H1 (cell line): ENCODE results near the gene TBX2. TPM values are rescaled to one million over a fixed set of nuclear protein-coding genes. Genes with fewer than 3 reads are reported as not detected.

Experiments used
- CTCF ChIA-PET: fragments of 300-600 bp; sonication (Branson Sonifier 250); formaldehyde crosslinking; loops from one replicate; lab custom pipeline; 2021; ENCODE audit not compliant: partially characterized antibody; lab: Charles Lee
- POLR2A ChIA-PET: fragments of 300-600 bp; sonication (Branson Sonifier 250); formaldehyde crosslinking; loops from one replicate; lab custom pipeline; 2021; ENCODE audit warnings: inconsistent platforms; ENCODE audit not compliant: partially characterized antibody; lab: Charles Lee
- DNase-seq, 2 experiments: peaks; one replicate each; pipeline versions ENCODE4 v3.0.0 to v3.0.0-alpha.2; 2010 to 2022; ENCODE audit warnings: low spot score in 2 of 2, low read depth in 1 of 2, mixed read lengths in 1 of 2
- FAIRE-seq: peaks from 2 replicates; lab custom pipeline; 2011; peaks lifted over from hg19 to GRCh38; lab: Jason Lieb, UNC
- H2AFZ ChIP-seq: 2 replicates; pipeline ENCODE4 v1.8.1; 2012; ENCODE audit warnings: low read length, inconsistent platforms
- H2AK5ac ChIP-seq: 2 replicates; pipeline ENCODE4 v1.6.1; 2013; ENCODE audit warnings: low read depth, low read length
- H2BK120ac ChIP-seq: replicated peaks from 2 replicates; pipeline ENCODE3; 2013; ENCODE audit warnings: low read depth, low read length, inconsistent platforms
- H2BK12ac ChIP-seq: 2 replicates; pipeline ENCODE4 v1.6.1; 2013; ENCODE audit warnings: low read depth, low read length
- H2BK15ac ChIP-seq: 2 replicates; pipeline ENCODE4 v1.6.1; 2013; ENCODE audit warnings: low read length
- H2BK20ac ChIP-seq: 2 replicates; pipeline ENCODE4 v1.6.1; 2013; ENCODE audit warnings: low read length
- H2BK5ac ChIP-seq: 2 replicates; pipeline ENCODE4 v1.6.1; 2013; ENCODE audit warnings: low read depth, low read length
- H3K14ac ChIP-seq: 2 replicates; pipeline ENCODE4 v1.6.1; 2013; ENCODE audit warnings: inconsistent platforms; ENCODE audit not compliant: insufficient read length
- H3K18ac ChIP-seq: 2 replicates; pipeline ENCODE4 v1.6.1; 2013; ENCODE audit warnings: low read length; ENCODE audit errors: extremely low read depth
- H3K23ac ChIP-seq: 2 replicates; pipeline ENCODE4 v1.6.1; 2013; ENCODE audit warnings: inconsistent platforms; ENCODE audit not compliant: insufficient read length
- H3K23me2 ChIP-seq: 2 replicates; pipeline ENCODE4 v1.6.1; 2013; ENCODE audit warnings: low read depth, low read length
- H3K27ac ChIP-seq: 2 replicates; pipeline ENCODE4 v1.6.1; 2011; ENCODE audit warnings: low read depth, low read length, inconsistent platforms
- H3K27me3 ChIP-seq, 4 experiments: replicated peaks in 1 of 4; 1 replicate in 1 of 4; 2 replicates in 3 of 4; pipeline versions ENCODE4 v1.6.1 to v1.8.1; 2011 to 2013; ENCODE audit warnings: low read length in 3 of 4, mild to moderate bottlenecking in 3 of 4, inconsistent platforms in 2 of 4, mixed read lengths in 2 of 4, moderate library complexity in 1 of 4; ENCODE audit not compliant: control insufficient read depth in 3 of 4, insufficient read depth in 3 of 4; ENCODE audit errors: extremely low read depth in 1 of 4
- H3K36me3 ChIP-seq, 4 experiments: 2 replicates each; pipeline versions ENCODE4 v1.6.1 to v1.8.1; 2011 to 2013; ENCODE audit warnings: mild to moderate bottlenecking in 4 of 4, low read length in 3 of 4, moderate library complexity in 2 of 4, control low read depth in 1 of 4, inconsistent platforms in 1 of 4; ENCODE audit not compliant: insufficient read depth in 4 of 4, control insufficient read depth in 2 of 4
- H3K4ac ChIP-seq: replicated peaks from 2 replicates; pipeline ENCODE3; 2013; ENCODE audit warnings: low read length, low read depth, mixed read lengths, inconsistent platforms; ENCODE audit not compliant: insufficient read length
- H3K4me1 ChIP-seq, 4 experiments: replicated peaks in 1 of 4; 1 replicate in 1 of 4; 2 replicates in 3 of 4; pipeline versions ENCODE4 v1.6.1 to v1.8.1; 2011 to 2013; ENCODE audit warnings: low read length in 3 of 4, inconsistent platforms in 2 of 4, mixed read lengths in 1 of 4; ENCODE audit not compliant: insufficient read depth in 4 of 4, control insufficient read depth in 3 of 4
- H3K4me2 ChIP-seq, 2 experiments: 2 replicates each; pipeline versions ENCODE4 v1.6.1 to v1.8.1; 2011 to 2013; ENCODE audit warnings: low read depth in 2 of 2, low read length in 2 of 2, control low read depth in 1 of 2, inconsistent platforms in 1 of 2, mild to moderate bottlenecking in 1 of 2; ENCODE audit not compliant: insufficient read depth in 1 of 2
- H3K4me3 ChIP-seq, 4 experiments: fragments of 200-600, 300-600 bp in 1 of 4; sonication (generic), shearing (Covaris generic), sonication (Bioruptor Twin) in 1 of 4; 2 replicates each; pipeline versions ENCODE4 v1.5.1 to v1.8.1; 2011 to 2016; ENCODE audit warnings: low read length in 4 of 4, low read depth in 3 of 4, control low read depth in 2 of 4, inconsistent platforms in 2 of 4, mild to moderate bottlenecking in 2 of 4, mixed read lengths in 1 of 4, moderate library complexity in 1 of 4; ENCODE audit not compliant: insufficient read depth in 2 of 4; ENCODE audit errors: extremely low read depth in 1 of 4
- H3K56ac ChIP-seq: replicated peaks from 2 replicates; pipeline ENCODE3; 2013; ENCODE audit warnings: low read depth, mild to moderate bottlenecking, mixed read lengths, low read length, inconsistent platforms; ENCODE audit not compliant: insufficient read length
- H3K79me1 ChIP-seq: 2 replicates; pipeline ENCODE4 v1.6.1; 2013; ENCODE audit warnings: low read depth, low read length, control low read depth
- H3K79me2 ChIP-seq, 2 experiments: 2 replicates each; pipeline versions ENCODE4 v1.6.1 to v1.8.1; 2012 to 2013; ENCODE audit warnings: low read length in 2 of 2, mild to moderate bottlenecking in 2 of 2, inconsistent platforms in 1 of 2; ENCODE audit not compliant: insufficient read depth in 2 of 2, control insufficient read depth in 1 of 2
- H3K9ac ChIP-seq, 4 experiments: replicated peaks in 1 of 4; 1 replicate in 1 of 4; 2 replicates in 3 of 4; pipeline versions ENCODE4 v1.6.1 to v1.8.1; 2011 to 2013; ENCODE audit warnings: low read depth in 3 of 4, low read length in 3 of 4, control low read depth in 2 of 4, mild to moderate bottlenecking in 2 of 4, moderate library complexity in 2 of 4, inconsistent platforms in 1 of 4; ENCODE audit errors: extremely low read depth in 1 of 4
- H3K9me3 ChIP-seq, 2 experiments: 2 replicates each; pipeline versions ENCODE4 v1.6.1 to v1.8.1; 2012 to 2013; ENCODE audit warnings: mild to moderate bottlenecking in 2 of 2, moderate library complexity in 2 of 2, control low read depth in 1 of 2, inconsistent platforms in 1 of 2, low read depth in 1 of 2, low read length in 1 of 2, mixed read lengths in 1 of 2; ENCODE audit not compliant: insufficient read depth in 2 of 2
- H4K20me1 ChIP-seq, 2 experiments: replicated peaks in 1 of 2; 2 replicates each; pipeline versions ENCODE3 to v1.8.1; 2011 to 2013; ENCODE audit warnings: inconsistent platforms in 2 of 2, low read length in 2 of 2, mild to moderate bottlenecking in 1 of 2; ENCODE audit not compliant: insufficient read depth in 2 of 2, control insufficient read depth in 1 of 2
- H4K5ac ChIP-seq: 2 replicates; pipeline ENCODE4 v1.6.1; 2013; ENCODE audit warnings: low read length, low read depth, mixed read lengths, inconsistent platforms; ENCODE audit not compliant: insufficient read length
- H4K8ac ChIP-seq: 2 replicates; pipeline ENCODE4 v1.8.0; 2013; ENCODE audit warnings: mild to moderate bottlenecking, moderate library complexity, low read length, inconsistent platforms; ENCODE audit not compliant: insufficient read depth; ENCODE audit errors: extremely low read depth
- H4K91ac ChIP-seq: replicated peaks from 2 replicates; pipeline ENCODE3; 2013; ENCODE audit warnings: low read length, mixed read lengths, inconsistent platforms; ENCODE audit not compliant: insufficient read length
- EGR1 ChIP-seq: IDR thresholded peaks from 2 replicates; pipeline ENCODE4 v1.6.1; 2011; ENCODE audit warnings: low read depth, low read length, borderline replicate concordance
- RBBP5 ChIP-seq: IDR thresholded peaks from 2 replicates; pipeline ENCODE4 v1.7.1; 2012; ENCODE audit warnings: low read depth, mild to moderate bottlenecking, inconsistent platforms, low read length, moderate library complexity, borderline replicate concordance
- SAP30 ChIP-seq: fragments of 300-600 bp; sonication (generic); IDR thresholded peaks from 2 replicates; pipeline ENCODE4 v1.7.1; 2012; ENCODE audit warnings: low read length, moderate library complexity, mild to moderate bottlenecking, inconsistent platforms; ENCODE audit not compliant: insufficient read depth, insufficient replicate concordance
- SUZ12 ChIP-seq: fragments of 200-600 bp; sonication (generic); IDR thresholded peaks from 2 replicates; pipeline ENCODE4 v1.6.1; 2012; ENCODE audit warnings: mild to moderate bottlenecking, inconsistent platforms, low read length, moderate library complexity, mixed read lengths
- WGBS, 2 experiments: shearing (Covaris generic) in 1 of 2; methylation state at CpG; one replicate each; pipeline versions ENCODE4 v1.1.6 to v1.1.7; 2013 to 2015; ENCODE audit warnings: low lambda C conversion rate in 2 of 2, mixed read lengths in 2 of 2, inconsistent platforms in 1 of 2, low coverage in 1 of 2, missing lambda C conversion rate in 1 of 2; ENCODE audit not compliant: insufficient replicate concordance in 2 of 2, insufficient coverage in 1 of 2, insufficient read length in 1 of 2; ENCODE audit errors: extremely low coverage in 1 of 2, missing lambda C conversion rate in 1 of 2; 5-methylcytosine and 5-hydroxymethylcytosine counted together
- polyA plus RNA-seq, 7 experiments: library from polyadenylated mRNA; depleted of rRNA in 3 of 7; stranded (reverse) in 5 of 7; unstranded in 2 of 7; fragments of >200 nt in 5 of 7; fragments of 200-250 nt in 2 of 7; gene quantifications; 1 replicate in 5 of 7; 2 replicates in 1 of 7; 4 replicates in 1 of 7; pipeline versions ENCODE4 v1.2.1 to v1.2.3, GENCODE V29; 2011 to 2013; ENCODE audit warnings: missing spikeins in 2 of 7, mixed read lengths in 2 of 7
- total RNA-seq: library from RNA; stranded (reverse); fragmentation: NEBNext Ultra II Directional; extraction: Animal tissue kit (Norgen Biotek cat#: 25700); gene quantifications from 2 replicates; pipeline ENCODE4 v1.2.1, GENCODE V29; 2021
- TF ChIP-seq, protein P1 (sequence below): IDR thresholded peaks from 2 replicates; pipeline ENCODE4 v1.6.1; 2011; ENCODE audit warnings: low read length, improper control_type of control experiment
- TF ChIP-seq, protein P2 (sequence below): IDR thresholded peaks from 2 replicates; pipeline ENCODE4 v1.6.1; 2012; ENCODE audit warnings: low read length, inconsistent platforms

TBX2 gene
- total and polyA plus RNA-seq, 2 of the 8 experiments (the other 6 are each of a cell fraction or from before 2014, with no cell fraction given): not detected

DNA sequence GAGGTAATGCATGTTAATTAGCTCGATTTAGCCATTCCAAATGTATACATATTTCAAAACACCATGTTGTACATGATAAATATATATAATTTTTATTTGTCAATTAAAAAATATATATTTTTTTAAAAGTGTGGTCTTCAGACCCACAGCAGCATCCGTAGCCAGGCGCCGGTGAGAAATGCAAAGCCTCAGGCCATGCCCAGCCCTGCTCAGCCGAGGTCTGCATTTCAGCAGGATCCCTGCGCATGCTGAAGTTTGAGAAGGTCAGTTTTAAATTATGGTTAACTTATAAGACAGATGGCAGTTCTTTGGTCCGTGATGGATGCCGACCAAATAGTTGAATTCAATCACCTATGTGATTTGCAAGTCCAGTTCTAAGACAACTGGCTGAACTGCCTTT, 28.0 kb upstream of the TBX2 start:
- Histone ChIP-seq H3K4me3 (no peak overlapping the region), H4K20me1 (peaks cover 0 to 2% of the 10 kb centered on the region in 2 experiments), H4K5ac (no peak overlapping the region), H3K4me1 (peaks cover 0 to 3% (median 1%) of the 10 kb centered on the region in 4 experiments; a peak in 2 of 7 replicates), H3K9me3 (no peaks in the 10 kb centered on the region), H3K56ac (no peak overlapping the region), H3K36me3 (no peaks in the 10 kb centered on the region), H2AFZ (no peak overlapping the region), H4K91ac (no peak overlapping the region), H4K8ac (no peak overlapping the region), H2AK5ac (no peak overlapping the region), H3K9ac (no peak overlapping the region), H2BK120ac (no peak overlapping the region), H3K27ac (no peak overlapping the region), H3K4me2 (no peak overlapping the region), H3K18ac (no peak overlapping the region), H3K79me1 (no peaks in the 10 kb centered on the region), H3K79me2 (no peaks in the 10 kb centered on the region), H3K4ac (no peak overlapping the region), H3K23ac (no peak overlapping the region), H2BK15ac (no peak overlapping the region), H2BK20ac (no peak overlapping the region), H3K27me3 (no peaks in the 10 kb centered on the region; a peak in 1 of 7 replicates), H3K14ac (no peak overlapping the region), H3K23me2 (no peaks in the 10 kb centered on the region), H2BK5ac (no peak overlapping the region), H2BK12ac (no peak overlapping the region)
- CTCF ChIA-PET: interaction anchor here (1.0 to 2.3 kb wide), 4 partner anchors 13 to 362 kb away, joined by 3 to 6 read pairs (median 4); no protein-coding TSS in a partner anchor
- no peak for DNase-seq
- 89% methylated on average over 8 of the region's 8 CpGs; no CpG with 5 or more reads in 1 of the 2 experiments for WGBS, 2 experiments
- TF ChIP-seq SAP30: no peak
- TF ChIP-seq EGR1: no peak
- TF ChIP-seq, protein P1, sequence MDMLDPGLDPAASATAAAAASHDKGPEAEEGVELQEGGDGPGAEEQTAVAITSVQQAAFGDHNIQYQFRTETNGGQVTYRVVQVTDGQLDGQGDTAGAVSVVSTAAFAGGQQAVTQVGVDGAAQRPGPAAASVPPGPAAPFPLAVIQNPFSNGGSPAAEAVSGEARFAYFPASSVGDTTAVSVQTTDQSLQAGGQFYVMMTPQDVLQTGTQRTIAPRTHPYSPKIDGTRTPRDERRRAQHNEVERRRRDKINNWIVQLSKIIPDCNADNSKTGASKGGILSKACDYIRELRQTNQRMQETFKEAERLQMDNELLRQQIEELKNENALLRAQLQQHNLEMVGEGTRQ: no peak
- no peak for TF ChIP-seq SUZ12
- TF ChIP-seq, protein P2, sequence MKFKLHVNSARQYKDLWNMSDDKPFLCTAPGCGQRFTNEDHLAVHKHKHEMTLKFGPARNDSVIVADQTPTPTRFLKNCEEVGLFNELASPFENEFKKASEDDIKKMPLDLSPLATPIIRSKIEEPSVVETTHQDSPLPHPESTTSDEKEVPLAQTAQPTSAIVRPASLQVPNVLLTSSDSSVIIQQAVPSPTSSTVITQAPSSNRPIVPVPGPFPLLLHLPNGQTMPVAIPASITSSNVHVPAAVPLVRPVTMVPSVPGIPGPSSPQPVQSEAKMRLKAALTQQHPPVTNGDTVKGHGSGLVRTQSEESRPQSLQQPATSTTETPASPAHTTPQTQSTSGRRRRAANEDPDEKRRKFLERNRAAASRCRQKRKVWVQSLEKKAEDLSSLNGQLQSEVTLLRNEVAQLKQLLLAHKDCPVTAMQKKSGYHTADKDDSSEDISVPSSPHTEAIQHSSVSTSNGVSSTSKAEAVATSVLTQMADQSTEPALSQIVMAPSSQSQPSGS: no peak
- no peak for TF ChIP-seq RBBP5
- FAIRE-seq: no peak
- POLR2A ChIA-PET: no interaction called here
